Endothelial cell of umbilical vein (primary cell): Measurements from ENCODE around the gene NRBP1. TPM values are rescaled to one million over a fixed set of nuclear protein-coding genes. Genes with fewer than 3 reads are reported as not detected.

ENCODE experiments used
- BruUV-seq: library from RNA; stranded (reverse); fragments of 400-500 nt; replicated peaks from 2 replicates; lab custom pipeline; 2021; lab: Mats Ljungman, UMichigan
- CTCF ChIA-PET: fragments of 300-600, 350-600 bp; sonication (Branson Sonifier 250); formaldehyde crosslinking; loops from one replicate; lab custom pipeline; 2021; ENCODE audit warnings: antibody characterized with exemption, inconsistent platforms; lab: Charles Lee
- POLR2A ChIA-PET: fragments of 300-600, 350-600 bp; sonication (Branson Sonifier 250); formaldehyde crosslinking; loops from one replicate; lab custom pipeline; 2021; ENCODE audit warnings: antibody characterized with exemption, inconsistent platforms; lab: Charles Lee
- DNase-seq: peaks from one replicate; pipeline ENCODE4 v3.0.0-alpha.2; 2011; ENCODE audit warnings: low read depth, low spot score
- FAIRE-seq: peaks from 2 replicates; lab custom pipeline; 2011; peaks lifted over from hg19 to GRCh38; lab: Jason Lieb, UNC
- H2AFZ ChIP-seq: 2 replicates; pipeline ENCODE4 v1.6.0; 2012; ENCODE audit warnings: low read depth, low read length, control low read depth, inconsistent platforms
- H3K27ac ChIP-seq: 2 replicates; pipeline ENCODE4 v1.5.1; 2011; ENCODE audit warnings: low read depth, mild to moderate bottlenecking, control low read depth, low read length, moderate library complexity; ENCODE audit not compliant: insufficient read depth
- H3K27me3 ChIP-seq, 2 experiments: 2 replicates each; pipeline versions ENCODE4 v1.6.0 to v1.6.1; 2011; ENCODE audit warnings: low read length in 2 of 2, mixed read lengths in 1 of 2; ENCODE audit not compliant: control insufficient read depth in 2 of 2, insufficient read depth in 2 of 2
- H3K36me3 ChIP-seq, 2 experiments: 2 replicates in 1 of 2; 3 replicates in 1 of 2; pipeline ENCODE4 v1.5.1; 2011; ENCODE audit warnings: low read length in 2 of 2, mild to moderate bottlenecking in 1 of 2, moderate library complexity in 1 of 2; ENCODE audit not compliant: control insufficient read depth in 2 of 2, insufficient read depth in 2 of 2; ENCODE audit errors: extremely low read depth in 1 of 2
- H3K4me1 ChIP-seq: 3 replicates; pipeline ENCODE4 v1.5.1; 2011; ENCODE audit warnings: mild to moderate bottlenecking, low read length; ENCODE audit not compliant: control insufficient read depth, insufficient read depth; ENCODE audit errors: extremely low read depth
- H3K4me2 ChIP-seq: 2 replicates; pipeline ENCODE4 v1.6.1; 2011; ENCODE audit warnings: low read length, control low read depth, mixed read lengths; ENCODE audit not compliant: insufficient read depth
- H3K4me3 ChIP-seq, 3 experiments: fragments of 200-600 bp in 1 of 3; sonication (generic), shearing (Covaris generic) in 1 of 3; replicated peaks in 1 of 3; 2 replicates each; pipeline ENCODE4 v1.5.1; 2011 to 2016; ENCODE audit warnings: control low read depth in 3 of 3, low read length in 3 of 3, mild to moderate bottlenecking in 2 of 3, inconsistent platforms in 1 of 3, low read depth in 1 of 3, moderate library complexity in 1 of 3; ENCODE audit not compliant: insufficient read depth in 1 of 3
- H3K79me2 ChIP-seq: 2 replicates; pipeline ENCODE4 v1.6.0; 2012; ENCODE audit warnings: low read length, inconsistent platforms; ENCODE audit not compliant: control insufficient read depth, insufficient read depth
- H3K9ac ChIP-seq: replicated peaks from 2 replicates; pipeline ENCODE3; 2011; ENCODE audit warnings: low read length, control low read depth; ENCODE audit not compliant: insufficient read depth; ENCODE audit errors: extremely low read depth
- H3K9me1 ChIP-seq: replicated peaks from 3 replicates; pipeline ENCODE4 v1.6.0; 2011; ENCODE audit warnings: mild to moderate bottlenecking, low read length; ENCODE audit not compliant: control insufficient read depth, insufficient read depth; ENCODE audit errors: extremely low read depth
- H3K9me3 ChIP-seq: replicated peaks from 2 replicates; pipeline ENCODE4 v1.5.1; 2012; ENCODE audit warnings: low read length, inconsistent platforms; ENCODE audit not compliant: control insufficient read depth, insufficient read depth
- H4K20me1 ChIP-seq: replicated peaks from 2 replicates; pipeline ENCODE3; 2011; ENCODE audit warnings: mild to moderate bottlenecking, low read length; ENCODE audit not compliant: control insufficient read depth, insufficient read depth; ENCODE audit errors: extremely low read depth
- CTCF ChIP-seq, 2 donors: IDR thresholded peaks; 1 replicate in 1 of 2; 2 replicates in 1 of 2; pipeline ENCODE4 v1.5.1; 2011; ENCODE audit warnings: low read length in 2 of 2, mild to moderate bottlenecking in 2 of 2, moderate library complexity in 2 of 2, control low read depth in 1 of 2, inconsistent platforms in 1 of 2, low read depth in 1 of 2; ENCODE audit not compliant: insufficient read depth in 1 of 2; ENCODE audit errors: extremely low read depth in 1 of 2
- EZH2 ChIP-seq: IDR thresholded peaks from 2 replicates; pipeline ENCODE4 v1.6.1; 2012; ENCODE audit warnings: borderline replicate concordance, low read depth, mild to moderate bottlenecking, moderate library complexity, low read length, inconsistent platforms; ENCODE audit not compliant: severe bottlenecking
- FOS ChIP-seq: IDR thresholded peaks from 2 replicates; pipeline ENCODE4 v1.6.1; 2011; ENCODE audit warnings: mild to moderate bottlenecking, low read length, moderate library complexity, borderline replicate concordance; ENCODE audit not compliant: insufficient read depth
- GATA2 ChIP-seq: IDR thresholded peaks from 2 replicates; pipeline ENCODE4 v1.7.0; 2011; ENCODE audit warnings: low read depth, mild to moderate bottlenecking, moderate library complexity, mixed read lengths, low read length; ENCODE audit not compliant: insufficient read length, insufficient read depth
- JUN ChIP-seq: IDR thresholded peaks from 2 replicates; pipeline ENCODE4 v1.6.1; 2011; ENCODE audit warnings: borderline replicate concordance, low read depth; ENCODE audit not compliant: insufficient read length, insufficient read depth
- MAX ChIP-seq: IDR thresholded peaks from 2 replicates; pipeline ENCODE4 v1.6.1; 2011; ENCODE audit not compliant: insufficient read depth, insufficient read length
- MYC ChIP-seq: IDR thresholded peaks from one replicate; pipeline ENCODE4 v1.6.1; 2011; ENCODE audit warnings: mild to moderate bottlenecking, low read depth, low read length
- POLR2A ChIP-seq: IDR thresholded peaks from 2 replicates; pipeline ENCODE4 v1.6.1; 2012; ENCODE audit warnings: low read depth, mild to moderate bottlenecking, control low read depth, low read length
- POLR2AphosphoS5 ChIP-seq: IDR thresholded peaks from 2 replicates; pipeline ENCODE4 v1.6.1; 2012; ENCODE audit warnings: low read depth, mild to moderate bottlenecking, control low read depth, low read length, moderate library complexity; ENCODE audit not compliant: insufficient read depth
- dilution Hi-C: fragments of 300-500 bp; cut with MboI; formaldehyde crosslinking; loops from one replicate; pipeline ENCODE4 v1.15.0; 2019; ENCODE audit warnings: low sequenced_read_pairs; ENCODE audit not compliant: extremely low pct_ligation_motif_present
- intact Hi-C: fragments of 100-400 bp; cut with micrococcal nuclease; formaldehyde crosslinking; loops from one replicate; pipeline ENCODE4 v1.10.0; 2022
- polyA plus RNA-seq, 4 experiments: library from polyadenylated mRNA; depleted of rRNA in 3 of 4; stranded (reverse) in 3 of 4; unstranded in 1 of 4; fragments of >200 nt; gene quantifications; 2 replicates each; pipeline versions ENCODE4 v1.2.1 to v1.2.3, GENCODE V29; 2011 to 2012; ENCODE audit warnings: missing spikeins in 1 of 4
- total RNA-seq: library from RNA; stranded (reverse); gene quantifications from 2 replicates; pipeline ENCODE4 v1.2.3, GENCODE V29; 2021

Gene NRBP1
- total and polyA plus RNA-seq, 2 donors (not counting 3 experiments of a cell fraction or from before 2014, with no cell fraction given) = 130 to 169 TPM

GRCh38 chr2:27431395-27431794 lies 3.0 kb downstream of the NRBP1 start:
- Histone ChIP-seq H3K4me2 (peak overlapping the region; percentile 17), H3K79me2 (peaks cover 39% of the 10 kb centered on the region), H3K4me1 (peaks cover 26% of the 10 kb centered on the region), H3K9ac (no peak overlapping the region), H3K27me3 (no peaks in the 10 kb centered on the region), H3K4me3 (no peak overlapping the region), H2AFZ (no peak overlapping the region), H3K36me3 (peaks cover 23 to 28% of the 10 kb centered on the region in 2 experiments), H3K9me1 (no peaks in the 10 kb centered on the region), H3K27ac (peak overlapping the region; percentile 33), H4K20me1 (no peaks in the 10 kb centered on the region), H3K9me3 (no peaks in the 10 kb centered on the region)
- DNase-seq (peak; percentile 64), FAIRE-seq (peak; percentile 89)
- dilution Hi-C loops = no loop called here
- intact Hi-C loops = no loop called here
- CTCF ChIA-PET = interaction anchor here (1.2 to 4.9 kb wide), 2 partner anchors 15 to 23 kb away, joined by 3 to 75 read pairs; partner anchors contain the start of gene PPM1G
- POLR2A ChIA-PET = no interaction called here
- BruUV-seq = no TSS peak
- TF ChIP-seq GATA2 = no peak
- TF ChIP-seq EZH2 = no peak
- TF ChIP-seq JUN = peak; percentile 94
- TF ChIP-seq POLR2A = no peak
- no peak for TF ChIP-seq POLR2AphosphoS5
- TF ChIP-seq CTCF (IDR thresholded peaks at IDR 0.05; ENCODE audit: extremely low read depth in 1 of 2, insufficient read depth in 1 of 2, low read depth in 1 of 2, low read length in 2 of 2) = no peak
- TF ChIP-seq FOS = peak; percentile 66
- TF ChIP-seq MYC = no peak
- TF ChIP-seq MAX = no peak
